Osteocyte (in vitro differentiated cells): ENCODE results near the gene NSMF. TPM values are rescaled to one million over a fixed set of nuclear protein-coding genes. Genes with fewer than 3 reads are reported as not detected.

ENCODE experiments used
- DNase-seq: peaks from one replicate; pipeline ENCODE4 v3.0.0; 2021; ENCODE audit warnings: mixed read lengths; ENCODE audit not compliant: unreplicated experiment; ENCODE audit errors: extremely low spot score
- H3K27ac Mint-ChIP-seq: one replicate; pipeline ENCODE4 v1.8.0; 2021; ENCODE audit warnings: mild to moderate bottlenecking, mixed read lengths; ENCODE audit not compliant: unreplicated experiment
- H3K27me3 Mint-ChIP-seq: one replicate; pipeline ENCODE4 v1.8.0; 2021; ENCODE audit warnings: mixed read lengths; ENCODE audit not compliant: unreplicated experiment
- H3K36me3 Mint-ChIP-seq: one replicate; pipeline ENCODE4 v1.8.0; 2021; ENCODE audit warnings: mixed read lengths; ENCODE audit not compliant: unreplicated experiment
- H3K4me1 Mint-ChIP-seq: one replicate; pipeline ENCODE4 v1.8.0; 2021; ENCODE audit warnings: mixed read lengths; ENCODE audit not compliant: unreplicated experiment
- H3K4me3 Mint-ChIP-seq: one replicate; pipeline ENCODE4 v1.8.0; 2021; ENCODE audit warnings: mild to moderate bottlenecking, moderate library complexity, mixed read lengths; ENCODE audit not compliant: unreplicated experiment
- H3K9me3 Mint-ChIP-seq: one replicate; pipeline ENCODE4 v1.8.0; 2021; ENCODE audit warnings: mixed read lengths; ENCODE audit not compliant: unreplicated experiment
- CTCF ChIP-seq: fragments of 200-600 bp; sonication (generic); IDR thresholded peaks from 2 replicates; pipeline ENCODE4 v1.5.0; 2021; ENCODE audit warnings: antibody characterized with exemption, mild to moderate bottlenecking, moderate library complexity
- total RNA-seq: library from RNA; stranded (reverse); gene quantifications from 2 replicates; pipeline ENCODE4 v1.2.1, GENCODE V29; 2021

The NSMF gene
- total RNA-seq, 1 donor from 2014 or later, result 103 TPM

GRCh38 chr9:137462986-137463930 lies 4.1 kb upstream of the NSMF start:
- H3K4me1 Mint-ChIP-seq, result no peaks in the 10 kb centered on the region
- no peak overlapping the region for H3K27ac Mint-ChIP-seq
- DNase-seq, result no peak
- no peak for TF ChIP-seq CTCF
- H3K9me3 Mint-ChIP-seq, result no peaks in the 10 kb centered on the region
- H3K27me3 Mint-ChIP-seq, result peaks cover under 1% of the 10 kb centered on the region
- H3K4me3 Mint-ChIP-seq, result no peak overlapping the region
- H3K36me3 Mint-ChIP-seq, result no peaks in the 10 kb centered on the region

- DNase-seq, result no peak
- Mint-ChIP-seq H3K27ac (no peak overlapping the region), H3K4me1 (peaks cover 2% of the 10 kb centered on the region), H3K4me3 (no peak overlapping the region), H3K27me3 (no peaks in the 10 kb centered on the region), H3K9me3 (no peaks in the 10 kb centered on the region), H3K36me3 (no peaks in the 10 kb centered on the region)
- TF ChIP-seq CTCF, result no peak
These were observed 3.4 kb upstream of the NSMF start for GRCh38 chr9:137462396-137462985.

DNA sequence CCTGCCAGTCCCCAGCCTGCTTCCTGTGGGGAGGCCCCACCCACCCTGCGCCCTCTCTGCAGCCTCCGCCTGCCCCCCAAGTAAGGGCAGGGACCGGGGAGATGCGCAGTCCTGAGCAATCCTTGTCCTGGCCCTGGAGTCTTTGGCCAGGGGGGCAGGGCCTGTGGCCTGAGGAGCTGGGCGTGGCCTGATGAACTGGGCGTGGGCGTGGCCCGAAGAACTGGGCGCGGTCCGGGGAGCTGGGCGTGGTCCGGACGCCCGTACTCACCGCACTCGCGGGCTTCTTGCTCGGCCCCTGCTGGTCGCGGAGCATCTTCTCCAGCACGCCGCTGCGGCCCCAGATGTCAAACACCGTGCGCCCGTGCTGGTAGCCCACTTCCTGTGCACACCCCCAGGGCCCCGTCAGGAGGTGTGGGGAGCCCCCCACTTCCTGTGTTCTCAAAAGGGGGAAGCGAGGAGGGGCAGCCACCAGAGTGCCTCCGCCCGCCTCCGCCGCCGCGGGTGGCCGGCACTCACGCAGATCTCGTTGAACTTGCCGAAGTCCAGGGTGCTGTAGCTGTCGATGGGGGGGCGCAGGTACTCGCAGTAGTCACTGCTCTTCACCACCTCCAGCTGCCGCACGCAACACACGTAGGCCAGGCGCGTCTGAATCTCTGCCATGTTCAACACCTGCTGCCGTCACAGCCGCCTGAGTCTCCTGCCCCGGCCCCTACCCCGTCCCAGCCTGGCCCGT lies 2.7 kb upstream of the NSMF start:
- Mint-ChIP-seq H3K27ac (no peak overlapping the region), H3K4me3 (no peak overlapping the region), H3K4me1 (peaks cover 8% of the 10 kb centered on the region), H3K9me3 (no peaks in the 10 kb centered on the region), H3K27me3 (no peaks in the 10 kb centered on the region), H3K36me3 (peaks cover under 1% of the 10 kb centered on the region)
- TF ChIP-seq CTCF, result no peak
- DNase-seq, result no peak

GRCh38 chr9:137461316-137461662 lies 2.2 kb upstream of the NSMF start:
- no peak for TF ChIP-seq CTCF
- no peak overlapping the region for H3K27ac Mint-ChIP-seq
- H3K27me3 Mint-ChIP-seq, result no peaks in the 10 kb centered on the region
- H3K36me3 Mint-ChIP-seq, result peaks cover 3% of the 10 kb centered on the region
- peaks cover 13% of the 10 kb centered on the region for H3K4me1 Mint-ChIP-seq
- H3K4me3 Mint-ChIP-seq, result no peak overlapping the region
- no peak for DNase-seq
- H3K9me3 Mint-ChIP-seq, result no peaks in the 10 kb centered on the region
